Parathyroid adenoma (tissue), 2 donors: ENCODE results near the gene DSG3.

Source experiments
- H2AFZ ChIP-seq: fragments of 300-600 bp; sonication (generic); one replicate; pipeline ENCODE4 v1.7.0; 2017; ENCODE audit warnings: antibody characterized with exemption, mild to moderate bottlenecking
- H3K27ac ChIP-seq: fragments of 300-600 bp; sonication (generic); one replicate; pipeline ENCODE4 v1.7.0; 2017
- H3K27me3 ChIP-seq: fragments of 300-600 bp; sonication (generic); one replicate; pipeline ENCODE4 v1.7.0; 2017; ENCODE audit warnings: low read length; ENCODE audit not compliant: control insufficient read depth, insufficient read depth
- H3K36me3 ChIP-seq: fragments of 300-600 bp; sonication (generic); one replicate; pipeline ENCODE4 v1.7.0; 2017; ENCODE audit warnings: low read length; ENCODE audit not compliant: control insufficient read depth, insufficient read depth
- H3K4me1 ChIP-seq: fragments of 300-600 bp; sonication (generic); one replicate; pipeline ENCODE4 v1.7.0; 2017; ENCODE audit warnings: control low read depth
- H3K4me2 ChIP-seq: fragments of 300-600 bp; sonication (generic); one replicate; pipeline ENCODE4 v1.7.0; 2017; ENCODE audit warnings: low read length
- H3K4me3 ChIP-seq: fragments of 300-600 bp; sonication (generic); one replicate; pipeline ENCODE4 v1.7.0; 2017; ENCODE audit warnings: low read depth, low read length
- H3K79me2 ChIP-seq: fragments of 300-600 bp; sonication (generic); one replicate; pipeline ENCODE4 v1.7.0; 2017; ENCODE audit warnings: control low read depth
- H3K9ac ChIP-seq: fragments of 300-600 bp; sonication (generic); one replicate; pipeline ENCODE4 v1.7.0; 2017; ENCODE audit warnings: mild to moderate bottlenecking
- H3K9me3 ChIP-seq: fragments of 300-600 bp; sonication (generic); one replicate; pipeline ENCODE4 v1.7.0; 2017; ENCODE audit warnings: low read length; ENCODE audit not compliant: control insufficient read depth
- TF ChIP-seq, protein P1 (sequence below): fragments of 300-600 bp; sonication (generic); IDR thresholded peaks from one replicate; pipeline ENCODE4 v1.7.0; 2017; ENCODE audit warnings: antibody characterized with exemption, mild to moderate bottlenecking
- donor health status: primary hyperparathyroidism.

DSG3 gene

DNA sequence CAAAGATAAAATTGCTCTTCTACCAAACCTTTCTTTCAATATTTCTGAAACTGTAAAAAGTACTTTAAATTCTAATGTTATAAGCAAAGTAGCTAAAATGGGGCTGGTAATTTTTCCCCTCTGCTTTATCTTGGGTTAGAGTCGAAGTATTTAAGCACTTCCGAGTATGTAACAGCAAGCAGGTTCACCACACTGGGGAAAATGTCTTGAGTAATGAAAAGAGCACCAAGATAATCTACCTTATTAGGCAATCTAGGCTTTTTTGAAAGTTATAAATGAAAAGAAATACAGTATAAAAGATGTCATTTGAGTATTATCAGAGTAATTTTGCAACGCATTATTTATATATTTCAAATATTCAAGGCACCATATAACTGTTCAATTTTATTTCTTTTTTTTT is 687 bp upstream of the DSG3 start:
- no peak overlapping the region for H3K27ac ChIP-seq
- H3K36me3 ChIP-seq: no peaks in the 10 kb centered on the region
- H3K79me2 ChIP-seq: no peaks in the 10 kb centered on the region
- no peak overlapping the region for H2AFZ ChIP-seq
- H3K4me1 ChIP-seq: no peaks in the 10 kb centered on the region
- H3K9me3 ChIP-seq: no peaks in the 10 kb centered on the region
- no peak overlapping the region for H3K4me2 ChIP-seq
- TF ChIP-seq, protein P1, sequence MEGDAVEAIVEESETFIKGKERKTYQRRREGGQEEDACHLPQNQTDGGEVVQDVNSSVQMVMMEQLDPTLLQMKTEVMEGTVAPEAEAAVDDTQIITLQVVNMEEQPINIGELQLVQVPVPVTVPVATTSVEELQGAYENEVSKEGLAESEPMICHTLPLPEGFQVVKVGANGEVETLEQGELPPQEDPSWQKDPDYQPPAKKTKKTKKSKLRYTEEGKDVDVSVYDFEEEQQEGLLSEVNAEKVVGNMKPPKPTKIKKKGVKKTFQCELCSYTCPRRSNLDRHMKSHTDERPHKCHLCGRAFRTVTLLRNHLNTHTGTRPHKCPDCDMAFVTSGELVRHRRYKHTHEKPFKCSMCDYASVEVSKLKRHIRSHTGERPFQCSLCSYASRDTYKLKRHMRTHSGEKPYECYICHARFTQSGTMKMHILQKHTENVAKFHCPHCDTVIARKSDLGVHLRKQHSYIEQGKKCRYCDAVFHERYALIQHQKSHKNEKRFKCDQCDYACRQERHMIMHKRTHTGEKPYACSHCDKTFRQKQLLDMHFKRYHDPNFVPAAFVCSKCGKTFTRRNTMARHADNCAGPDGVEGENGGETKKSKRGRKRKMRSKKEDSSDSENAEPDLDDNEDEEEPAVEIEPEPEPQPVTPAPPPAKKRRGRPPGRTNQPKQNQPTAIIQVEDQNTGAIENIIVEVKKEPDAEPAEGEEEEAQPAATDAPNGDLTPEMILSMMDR: no peak
- no peak overlapping the region for H3K4me3 ChIP-seq
- no peaks in the 10 kb centered on the region for H3K27me3 ChIP-seq
- H3K9ac ChIP-seq: no peak overlapping the region

- Histone ChIP-seq H2AFZ (no peak overlapping the region), H3K27me3 (no peaks in the 10 kb centered on the region), H3K36me3 (no peaks in the 10 kb centered on the region), H3K4me1 (no peaks in the 10 kb centered on the region), H3K27ac (no peak overlapping the region), H3K9me3 (no peaks in the 10 kb centered on the region), H3K79me2 (no peaks in the 10 kb centered on the region), H3K4me2 (no peak overlapping the region), H3K4me3 (no peak overlapping the region), H3K9ac (no peak overlapping the region)
- TF ChIP-seq, protein P1: no peak
Observed at GRCh38 chr18:31450409-31450808, 2.9 kb downstream of the DSG3 start.

GRCh38 chr18:31451625-31452024 is 4.1 kb downstream of the DSG3 start:
- TF ChIP-seq, protein P1: no peak
- Histone ChIP-seq H3K36me3 (no peaks in the 10 kb centered on the region), H3K9ac (no peak overlapping the region), H3K4me1 (no peaks in the 10 kb centered on the region), H2AFZ (no peak overlapping the region), H3K4me2 (no peak overlapping the region), H3K79me2 (no peaks in the 10 kb centered on the region), H3K27me3 (no peaks in the 10 kb centered on the region), H3K27ac (no peak overlapping the region), H3K4me3 (no peak overlapping the region), H3K9me3 (no peaks in the 10 kb centered on the region)

DNA sequence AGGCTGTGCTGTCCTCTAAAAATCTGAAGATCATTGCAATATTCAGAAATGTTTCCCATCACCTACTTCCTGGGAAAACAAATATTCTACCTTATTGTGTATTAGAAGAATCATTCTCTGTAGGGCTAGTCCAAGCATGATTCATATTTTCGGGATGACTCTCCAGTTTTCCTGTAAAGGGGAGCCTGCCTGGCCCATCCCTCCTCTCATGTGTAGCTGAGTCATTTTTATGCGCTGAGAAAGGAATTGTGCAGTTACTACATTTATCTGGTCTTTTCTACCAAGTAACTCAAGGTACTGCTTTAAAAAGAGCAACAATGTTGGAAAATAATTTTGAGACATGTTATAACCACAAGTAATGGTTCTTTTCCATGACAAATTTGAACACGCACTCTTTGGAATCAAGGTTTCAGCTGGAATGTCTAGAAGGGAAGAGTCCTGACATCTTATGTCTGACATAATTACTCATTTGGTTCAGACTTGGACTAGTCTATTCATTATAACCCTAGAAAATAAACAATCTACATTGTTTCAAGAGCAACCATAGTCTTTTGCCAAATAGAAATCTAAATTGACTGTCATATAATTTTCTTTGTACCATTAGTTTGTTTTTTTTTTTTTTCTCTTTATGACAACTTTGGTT is 6.6 kb downstream of the DSG3 start:
- TF ChIP-seq, protein P1: no peak
- Histone ChIP-seq H3K4me1 (no peaks in the 10 kb centered on the region), H3K4me3 (no peak overlapping the region), H3K27me3 (no peaks in the 10 kb centered on the region), H3K9me3 (no peaks in the 10 kb centered on the region), H3K79me2 (no peaks in the 10 kb centered on the region), H3K36me3 (no peaks in the 10 kb centered on the region), H2AFZ (no peak overlapping the region), H3K4me2 (no peak overlapping the region), H3K27ac (no peak overlapping the region), H3K9ac (no peak overlapping the region)

DNA sequence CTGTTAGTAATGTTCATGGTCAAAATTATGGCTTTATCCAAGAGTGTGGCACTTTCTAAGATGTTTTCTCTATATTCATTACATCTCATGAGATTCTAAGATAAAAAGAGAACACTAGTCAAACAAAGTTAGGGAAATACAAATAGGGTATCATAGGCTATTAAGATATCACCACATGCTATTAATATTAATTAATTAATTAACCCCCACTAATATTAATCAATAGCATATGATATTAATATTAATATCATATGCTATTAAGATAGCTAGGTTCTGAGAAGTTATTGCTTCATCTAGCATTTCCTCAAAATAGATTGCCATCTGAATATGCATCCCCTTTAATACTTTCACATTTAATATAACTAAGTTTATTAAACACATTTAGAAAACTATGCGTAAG is 22.1 kb downstream of the DSG3 start:
- no peaks in the 10 kb centered on the region for H3K36me3 ChIP-seq
- no peaks in the 10 kb centered on the region for H3K79me2 ChIP-seq
- TF ChIP-seq, protein P1: no peak
- H3K4me2 ChIP-seq: no peak overlapping the region
- no peak overlapping the region for H2AFZ ChIP-seq
- H3K4me1 ChIP-seq: no peaks in the 10 kb centered on the region
- H3K9me3 ChIP-seq: no peaks in the 10 kb centered on the region
- H3K27ac ChIP-seq: no peak overlapping the region
- no peak overlapping the region for H3K9ac ChIP-seq
- H3K4me3 ChIP-seq: no peak overlapping the region
- H3K27me3 ChIP-seq: no peaks in the 10 kb centered on the region
